Measurements from ENCODE around the gene FMNL2. TPM values are rescaled to one million over a fixed set of nuclear protein-coding genes. Genes with fewer than 3 reads are reported as not detected.

Gene FMNL2
- total and polyA plus RNA-seq, 2 experiments from 2014 or later = 16.5 to 45.4 TPM

- TF ChIP-seq CTCF (conservative IDR thresholded peaks at IDR 0.05; ENCODE audit: low read depth in 2 of 2) = no peak
- TF ChIP-seq STAT1 (IDR thresholded peaks at IDR 0.05; ENCODE audit: unreplicated experiment) = no peak
These were observed 74.6 kb downstream of the FMNL2 start (continued) for GRCh38 chr2:152409386-152410164.

- DNase-seq (ENCODE audit: low spot score) (no peak), ATAC-seq (no peak)
- Mint-ChIP-seq H3K36me3 (ENCODE audit: low read depth) (no peaks in the 10 kb centered on the region), H3K4me1 (peaks cover 77% of the 10 kb centered on the region), H3K27me3 (ENCODE audit: insufficient read depth, low read depth, poor library complexity) (peaks cover 3% of the 10 kb centered on the region), H3K27ac (peak overlapping the region; percentile 21), H3K9me3 (no peaks in the 10 kb centered on the region), H3K4me3 (no peak overlapping the region)
- Histone ChIP-seq H3K27me3 (ENCODE audit: insufficient read depth) (no peaks in the 10 kb centered on the region), H3K4me1 (ENCODE audit: insufficient read depth) (peaks cover 64% of the 10 kb centered on the region), H3K27ac (ENCODE audit: low read depth) (no peak overlapping the region), H3K36me3 (ENCODE audit: insufficient read depth) (no peaks in the 10 kb centered on the region), H3K79me2 (replicated peaks; ENCODE audit: insufficient read depth) (peaks cover 94% of the 10 kb centered on the region), H4K20me1 (replicated peaks; ENCODE audit: insufficient read depth) (peaks cover 26% of the 10 kb centered on the region), H3F3A (replicated peaks; ENCODE audit: low read depth) (no peaks in the 10 kb centered on the region), H3K9me2 (ENCODE audit: insufficient read depth) (no peaks in the 10 kb centered on the region), H2AFZ (no peak overlapping the region), H3K4me3 (no peak overlapping the region), H3K4me2 (no peak overlapping the region)
- no peak for TF ChIP-seq JUNB (IDR thresholded peaks at IDR 0.05; ENCODE audit: unreplicated experiment)
- no peak for TF ChIP-seq EZH2 (IDR thresholded peaks at IDR 0.05; ENCODE audit: low read depth, unreplicated experiment)
- TF ChIP-seq CREB1 (CRISPR knock-in tag; IDR thresholded peaks at IDR 0.05; ENCODE audit: low read depth) = no peak
- no peak for TF ChIP-seq CTCF (conservative IDR thresholded peaks at IDR 0.05; ENCODE audit: low read depth in 2 of 2)
- TF ChIP-seq NANOG (IDR thresholded peaks at IDR 0.05; ENCODE audit: borderline replicate concordance) = no peak
- no peak for TF ChIP-seq ZNF462 (CRISPR knock-in tag; IDR thresholded peaks at IDR 0.05)
- no peak for TF ChIP-seq STAT1 (IDR thresholded peaks at IDR 0.05; ENCODE audit: unreplicated experiment)
- no peak for TF ChIP-seq REST (IDR thresholded peaks at IDR 0.05; ENCODE audit: unreplicated experiment)
- TF ChIP-seq ZNF114 (CRISPR knock-in tag; IDR thresholded peaks at IDR 0.05) = no peak
- no peak for TF ChIP-seq POLR2AphosphoS5 (IDR thresholded peaks at IDR 0.05; ENCODE audit: low read depth)
These were observed 75.2 kb downstream of the FMNL2 start for GRCh38 chr2:152410165-152410597.
